NCI-H2171 (cell line): Measurements from ENCODE around the gene IRS2.

Experiments
- DNase-seq: peaks from one replicate; lab custom pipeline; 2025; lab: John Stamatoyannopoulos, UW

The IRS2 gene

GRCh38 chr13:109704771-109705635 is 81.4 kb downstream of the IRS2 start:
- DNase-seq, result no peak

- no peak for DNase-seq
These were observed 83.1 kb downstream of the IRS2 start for GRCh38 chr13:109703250-109703649.
